ENCODE data around the gene B4GALNT4.

DNA sequence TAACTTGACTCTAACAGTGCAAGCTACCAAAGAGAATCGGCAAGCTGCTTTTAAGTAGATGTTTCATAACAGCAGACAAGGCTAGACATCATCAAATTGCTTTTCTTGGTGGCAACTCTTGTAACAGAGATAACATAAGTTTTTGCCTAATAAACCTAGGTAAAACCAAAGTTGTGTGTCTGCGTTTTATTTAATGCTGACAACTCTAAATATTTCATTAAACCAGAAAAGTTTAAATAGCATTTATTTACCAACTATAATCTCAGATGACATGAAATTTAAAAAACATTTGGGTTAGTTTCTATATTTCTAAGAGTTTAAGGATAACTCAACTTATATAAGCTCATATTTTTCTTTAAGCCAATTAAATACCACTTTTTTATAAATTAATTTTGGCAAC, 29.3 kb upstream of the B4GALNT4 start:
- TF ChIP-seq, protein P1, sequence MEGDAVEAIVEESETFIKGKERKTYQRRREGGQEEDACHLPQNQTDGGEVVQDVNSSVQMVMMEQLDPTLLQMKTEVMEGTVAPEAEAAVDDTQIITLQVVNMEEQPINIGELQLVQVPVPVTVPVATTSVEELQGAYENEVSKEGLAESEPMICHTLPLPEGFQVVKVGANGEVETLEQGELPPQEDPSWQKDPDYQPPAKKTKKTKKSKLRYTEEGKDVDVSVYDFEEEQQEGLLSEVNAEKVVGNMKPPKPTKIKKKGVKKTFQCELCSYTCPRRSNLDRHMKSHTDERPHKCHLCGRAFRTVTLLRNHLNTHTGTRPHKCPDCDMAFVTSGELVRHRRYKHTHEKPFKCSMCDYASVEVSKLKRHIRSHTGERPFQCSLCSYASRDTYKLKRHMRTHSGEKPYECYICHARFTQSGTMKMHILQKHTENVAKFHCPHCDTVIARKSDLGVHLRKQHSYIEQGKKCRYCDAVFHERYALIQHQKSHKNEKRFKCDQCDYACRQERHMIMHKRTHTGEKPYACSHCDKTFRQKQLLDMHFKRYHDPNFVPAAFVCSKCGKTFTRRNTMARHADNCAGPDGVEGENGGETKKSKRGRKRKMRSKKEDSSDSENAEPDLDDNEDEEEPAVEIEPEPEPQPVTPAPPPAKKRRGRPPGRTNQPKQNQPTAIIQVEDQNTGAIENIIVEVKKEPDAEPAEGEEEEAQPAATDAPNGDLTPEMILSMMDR (conservative IDR thresholded peaks at IDR 0.05) = no peak
- TF ChIP-seq EZH2 (IDR thresholded peaks at IDR 0.05; ENCODE audit: low read depth) = no peak
